ENCODE measurements around the gene NCAPG. TPM values are rescaled to one million over a fixed set of nuclear protein-coding genes. Genes with fewer than 3 reads are reported as not detected.
"Not testable (repeated sequence)": the region's sequence is repeated elsewhere in the genome, so short reads cannot be mapped to it uniquely, and the experiment has no call there.

The NCAPG gene
- total RNA-seq, 4 donors from 2014 or later: 0.32 to 2.3 (median 0.46) TPM; not detected in 1

DNA sequence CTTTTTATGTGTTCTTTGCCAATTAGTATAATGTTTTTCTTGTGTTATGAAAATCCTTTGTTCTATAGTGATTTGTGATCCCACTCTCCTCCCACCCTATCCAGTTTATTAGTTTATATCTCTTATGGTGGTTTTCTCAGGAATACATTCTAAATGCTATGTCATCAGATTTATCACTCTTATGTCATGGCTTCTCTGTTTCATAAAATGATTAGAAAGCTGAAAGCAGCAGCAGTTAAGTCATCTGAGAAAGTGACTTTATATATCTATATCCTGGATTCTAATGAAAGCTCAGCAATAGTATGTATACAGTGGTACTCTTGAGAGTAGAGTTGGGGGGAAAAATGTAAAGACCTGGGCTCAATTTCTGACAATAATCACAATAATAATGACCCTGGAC lies 41.2 kb downstream of the NCAPG start:
- DNase-seq (ENCODE audit: low spot score): no peak
- TF ChIP-seq, protein P1, sequence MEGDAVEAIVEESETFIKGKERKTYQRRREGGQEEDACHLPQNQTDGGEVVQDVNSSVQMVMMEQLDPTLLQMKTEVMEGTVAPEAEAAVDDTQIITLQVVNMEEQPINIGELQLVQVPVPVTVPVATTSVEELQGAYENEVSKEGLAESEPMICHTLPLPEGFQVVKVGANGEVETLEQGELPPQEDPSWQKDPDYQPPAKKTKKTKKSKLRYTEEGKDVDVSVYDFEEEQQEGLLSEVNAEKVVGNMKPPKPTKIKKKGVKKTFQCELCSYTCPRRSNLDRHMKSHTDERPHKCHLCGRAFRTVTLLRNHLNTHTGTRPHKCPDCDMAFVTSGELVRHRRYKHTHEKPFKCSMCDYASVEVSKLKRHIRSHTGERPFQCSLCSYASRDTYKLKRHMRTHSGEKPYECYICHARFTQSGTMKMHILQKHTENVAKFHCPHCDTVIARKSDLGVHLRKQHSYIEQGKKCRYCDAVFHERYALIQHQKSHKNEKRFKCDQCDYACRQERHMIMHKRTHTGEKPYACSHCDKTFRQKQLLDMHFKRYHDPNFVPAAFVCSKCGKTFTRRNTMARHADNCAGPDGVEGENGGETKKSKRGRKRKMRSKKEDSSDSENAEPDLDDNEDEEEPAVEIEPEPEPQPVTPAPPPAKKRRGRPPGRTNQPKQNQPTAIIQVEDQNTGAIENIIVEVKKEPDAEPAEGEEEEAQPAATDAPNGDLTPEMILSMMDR (IDR thresholded peaks at IDR 0.05): no peak
- ATAC-seq (ENCODE audit: low FRiP score): no peak

DNA sequence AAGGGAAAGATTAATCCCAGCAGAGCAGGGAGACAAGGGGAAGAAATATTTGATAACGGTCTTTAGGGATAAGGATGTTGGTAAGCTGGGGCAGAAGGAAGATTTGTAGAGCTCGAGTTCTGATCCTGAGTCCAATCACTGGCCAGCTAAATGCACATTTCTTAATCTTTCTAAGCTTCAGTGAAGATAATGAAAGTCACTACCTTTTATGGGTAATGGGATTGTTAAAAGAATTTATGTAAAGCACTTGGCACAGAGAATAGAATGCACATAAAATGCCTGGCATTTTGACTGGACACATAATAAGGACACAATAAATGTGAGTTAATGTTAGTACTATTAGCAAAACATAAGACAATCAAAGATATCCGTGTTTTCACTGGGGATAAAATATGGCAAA lies 43.3 kb downstream of the NCAPG start:
- TF ChIP-seq, protein P1 (IDR thresholded peaks at IDR 0.05): no peak
- no peak for DNase-seq (ENCODE audit: low spot score)
- no peak for ATAC-seq (ENCODE audit: low FRiP score)

DNA sequence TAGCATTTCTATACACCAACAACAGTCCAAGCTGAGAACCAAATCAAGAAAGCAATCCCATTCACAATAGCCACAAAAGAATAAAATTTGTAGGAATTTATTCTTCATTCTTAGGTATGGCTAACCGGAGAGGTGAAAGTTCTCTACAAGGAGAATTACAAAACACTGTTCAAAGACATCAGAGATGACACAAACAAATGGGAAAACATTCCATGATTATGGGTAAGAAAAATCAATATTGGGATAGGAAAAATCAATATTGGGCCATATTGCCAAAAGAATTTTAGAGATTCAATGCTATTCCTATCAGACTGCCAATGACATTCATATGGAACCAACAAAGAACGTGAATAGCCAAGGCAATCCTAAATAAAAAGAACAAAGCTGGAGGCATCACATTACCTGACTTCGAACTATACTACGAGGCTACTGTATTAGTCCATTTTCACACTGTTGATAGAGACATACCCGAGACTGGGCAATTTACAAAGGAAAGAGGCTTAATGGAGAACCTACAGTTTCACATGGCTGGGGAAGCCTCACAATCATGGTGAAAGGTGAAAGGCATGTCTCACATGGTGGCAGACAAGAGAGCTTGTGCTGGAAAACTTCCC lies 49.1 kb downstream of the NCAPG start:
- TF ChIP-seq, protein P1 (IDR thresholded peaks at IDR 0.05): no peak
- DNase-seq (ENCODE audit: low spot score): no peak
- no peak for ATAC-seq (ENCODE audit: low FRiP score)

DNA sequence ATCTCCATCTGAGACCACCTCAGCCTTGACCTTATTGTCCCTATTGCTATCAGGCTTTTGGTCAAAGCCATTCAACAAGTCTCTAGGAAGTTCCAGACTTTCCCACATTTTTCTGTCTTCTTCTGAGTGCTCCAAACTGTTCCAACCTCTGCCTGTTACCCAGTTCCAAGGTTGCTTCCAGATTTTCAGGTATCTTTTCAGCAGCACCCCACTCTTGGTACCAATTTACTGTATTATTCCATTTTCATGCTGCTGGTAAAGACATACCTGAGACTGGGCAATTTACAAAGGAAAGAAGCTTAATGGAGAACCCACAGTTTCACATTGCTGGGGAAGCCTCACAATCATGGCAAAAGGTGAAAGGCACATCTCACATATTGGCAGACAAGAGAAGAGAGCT lies 51.1 kb downstream of the NCAPG start:
- ATAC-seq (ENCODE audit: low FRiP score); DNase-seq (ENCODE audit: low spot score): not testable (repeated sequence)

DNA sequence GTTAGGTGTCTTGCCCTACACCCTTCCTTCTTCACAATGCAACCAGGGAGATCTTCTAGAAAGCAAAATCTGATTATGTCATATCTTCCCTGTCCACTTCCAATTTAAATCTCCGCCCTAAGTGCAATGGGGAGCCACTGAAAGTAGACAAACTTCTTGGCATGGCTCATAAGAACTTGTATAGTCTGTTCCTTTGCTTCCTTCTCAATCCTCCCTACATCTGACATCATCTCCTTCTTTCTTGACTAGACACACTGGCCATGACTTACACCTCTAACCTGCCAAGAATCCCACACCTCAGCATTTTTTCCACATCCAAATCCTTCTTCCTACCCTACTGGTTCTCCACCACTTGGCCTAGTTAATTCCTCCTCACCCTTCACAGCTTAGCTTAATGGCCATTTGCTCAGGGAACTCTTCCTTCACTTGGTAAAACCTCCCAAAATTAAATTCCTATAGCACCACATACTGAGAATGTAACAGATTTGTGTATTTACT lies 55.1 kb downstream of the NCAPG start:
- DNase-seq (ENCODE audit: low spot score) (no peak), ATAC-seq (ENCODE audit: low FRiP score) (no peak)
- TF ChIP-seq, protein P1 (IDR thresholded peaks at IDR 0.05): no peak

DNA sequence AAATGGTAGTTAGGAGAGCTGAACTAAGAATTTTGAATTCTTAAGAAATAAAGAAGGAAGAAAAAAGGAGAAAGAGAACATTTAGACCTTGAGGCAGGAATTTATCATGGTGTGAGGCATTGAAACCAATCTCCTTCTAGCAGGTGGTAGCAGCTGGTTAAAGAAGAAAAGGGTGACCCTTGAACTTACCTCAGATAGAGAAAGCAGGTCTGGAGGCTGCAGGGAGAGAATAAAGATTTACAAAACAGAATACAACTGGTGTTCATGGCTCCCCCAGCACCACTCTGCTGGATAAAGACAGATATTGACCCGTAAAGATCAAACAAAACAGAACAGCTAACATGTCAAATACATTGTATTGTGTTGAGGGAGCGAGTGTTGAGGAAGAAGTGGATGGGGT lies 56.0 kb downstream of the NCAPG start:
- no peak for DNase-seq (ENCODE audit: low spot score)
- TF ChIP-seq, protein P1 (IDR thresholded peaks at IDR 0.05): no peak
- no peak for ATAC-seq (ENCODE audit: low FRiP score)

DNA sequence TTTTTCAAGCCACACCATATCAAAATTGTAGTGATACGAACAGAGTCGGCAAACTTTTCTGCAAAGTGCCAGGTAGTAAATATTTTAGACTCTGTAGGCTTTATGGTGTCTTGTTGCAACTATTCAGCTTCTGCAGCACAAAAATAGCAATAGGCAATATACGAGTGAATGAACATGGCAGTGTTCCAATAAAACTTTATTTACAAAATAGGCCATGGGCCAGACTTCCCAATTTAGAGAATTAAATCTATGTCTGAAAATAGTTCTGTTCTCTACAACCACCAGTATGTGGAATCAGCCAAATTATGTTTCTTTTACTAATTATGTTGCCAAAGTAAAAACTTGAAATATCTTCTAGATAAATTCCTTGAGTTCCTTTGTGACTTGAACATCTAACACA lies 56.5 kb downstream of the NCAPG start:
- TF ChIP-seq, protein P1 (IDR thresholded peaks at IDR 0.05): no peak
- no peak for DNase-seq (ENCODE audit: low spot score)
- ATAC-seq (ENCODE audit: low FRiP score): no peak
